WTC11 (cell line): ENCODE measurements around the gene RTL1.

Source experiments
- CTCF ChIP-seq: fragments of 200-600 bp; IDR thresholded peaks from 2 replicates; pipeline ENCODE4 v1.8.0; 2022; ENCODE audit warnings: antibody characterized with exemption
- FOXP1 ChIP-seq: sonication (generic); formaldehyde crosslinking; IDR thresholded peaks from 2 replicates; pipeline ENCODE4 v1.8.0; 2022; ENCODE audit warnings: missing genetic modification reagents, mild to moderate bottlenecking, moderate library complexity, borderline replicate concordance
- SP1 ChIP-seq: sonication (generic); formaldehyde crosslinking; conservative IDR thresholded peaks from 2 replicates; pipeline ENCODE4 v1.8.1; 2022; ENCODE audit warnings: missing genetic modification reagents
- TCF7 ChIP-seq: sonication (generic); formaldehyde crosslinking; IDR thresholded peaks from 2 replicates; pipeline ENCODE4 v1.8.0; 2022; ENCODE audit warnings: mild to moderate bottlenecking, low read depth, missing genetic modification reagents, moderate library complexity
- ZBTB21 ChIP-seq: sonication (generic); formaldehyde crosslinking; IDR thresholded peaks from 2 replicates; pipeline ENCODE4 v1.8.1; 2023; ENCODE audit warnings: mild to moderate bottlenecking, missing genetic modification reagents, borderline replicate concordance
- ZNF263 ChIP-seq: sonication (generic); formaldehyde crosslinking; IDR thresholded peaks from 2 replicates; pipeline ENCODE4 v1.8.1; 2022; ENCODE audit warnings: low read depth, mild to moderate bottlenecking, moderate library complexity, missing genetic modification reagents
- TF ChIP-seq, protein P1 (sequence below): sonication (generic); formaldehyde crosslinking; IDR thresholded peaks from 2 replicates; pipeline ENCODE4 v1.8.1; 2023; ENCODE audit warnings: mild to moderate bottlenecking, missing genetic modification reagents, moderate library complexity
- TF ChIP-seq, protein P2 (sequence below): sonication (generic); formaldehyde crosslinking; conservative IDR thresholded peaks from 2 replicates; pipeline ENCODE4 v1.8.1; 2022; ENCODE audit warnings: mild to moderate bottlenecking, missing genetic modification reagents
- TF ChIP-seq, protein P3 (sequence below): sonication (generic); formaldehyde crosslinking; IDR thresholded peaks from 2 replicates; pipeline ENCODE4 v1.8.1; 2023; ENCODE audit warnings: mild to moderate bottlenecking, moderate library complexity, missing genetic modification reagents

DNA sequence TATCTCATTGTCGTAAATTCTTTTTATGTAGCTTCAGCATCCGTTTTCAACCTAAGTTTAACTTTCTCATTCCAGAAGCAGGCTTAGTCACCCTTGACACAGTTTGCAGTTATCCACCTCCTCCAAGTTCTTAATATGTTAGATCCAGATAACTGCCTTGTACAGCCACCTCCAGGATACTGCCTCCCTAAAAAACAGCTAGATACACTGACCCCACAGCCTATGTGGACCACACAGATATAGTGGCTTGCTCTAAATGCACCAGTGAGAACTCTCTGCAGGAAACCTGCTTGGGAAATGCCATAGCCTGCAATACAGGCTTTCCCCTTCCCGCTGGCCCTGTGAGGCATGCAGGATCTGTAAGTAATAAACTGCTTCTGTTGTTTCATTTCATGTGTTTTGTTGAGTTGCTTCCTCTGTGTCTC lies 11.1 kb upstream of the RTL1 start:
- TF ChIP-seq, protein P1, sequence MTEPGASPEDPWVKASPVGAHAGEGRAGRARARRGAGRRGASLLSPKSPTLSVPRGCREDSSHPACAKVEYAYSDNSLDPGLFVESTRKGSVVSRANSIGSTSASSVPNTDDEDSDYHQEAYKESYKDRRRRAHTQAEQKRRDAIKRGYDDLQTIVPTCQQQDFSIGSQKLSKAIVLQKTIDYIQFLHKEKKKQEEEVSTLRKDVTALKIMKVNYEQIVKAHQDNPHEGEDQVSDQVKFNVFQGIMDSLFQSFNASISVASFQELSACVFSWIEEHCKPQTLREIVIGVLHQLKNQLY (CRISPR knock-in tag) = no peak
- TF ChIP-seq FOXP1 (CRISPR knock-in tag) (no peak), CTCF (no peak), ZNF263 (CRISPR knock-in tag) (no peak), SP1 (CRISPR knock-in tag) (no peak), TCF7 (CRISPR knock-in tag) (no peak), ZBTB21 (CRISPR knock-in tag) (no peak)
- TF ChIP-seq, protein P2, sequence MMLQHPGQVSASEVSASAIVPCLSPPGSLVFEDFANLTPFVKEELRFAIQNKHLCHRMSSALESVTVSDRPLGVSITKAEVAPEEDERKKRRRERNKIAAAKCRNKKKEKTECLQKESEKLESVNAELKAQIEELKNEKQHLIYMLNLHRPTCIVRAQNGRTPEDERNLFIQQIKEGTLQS (CRISPR knock-in tag) = no peak
- TF ChIP-seq, protein P3, sequence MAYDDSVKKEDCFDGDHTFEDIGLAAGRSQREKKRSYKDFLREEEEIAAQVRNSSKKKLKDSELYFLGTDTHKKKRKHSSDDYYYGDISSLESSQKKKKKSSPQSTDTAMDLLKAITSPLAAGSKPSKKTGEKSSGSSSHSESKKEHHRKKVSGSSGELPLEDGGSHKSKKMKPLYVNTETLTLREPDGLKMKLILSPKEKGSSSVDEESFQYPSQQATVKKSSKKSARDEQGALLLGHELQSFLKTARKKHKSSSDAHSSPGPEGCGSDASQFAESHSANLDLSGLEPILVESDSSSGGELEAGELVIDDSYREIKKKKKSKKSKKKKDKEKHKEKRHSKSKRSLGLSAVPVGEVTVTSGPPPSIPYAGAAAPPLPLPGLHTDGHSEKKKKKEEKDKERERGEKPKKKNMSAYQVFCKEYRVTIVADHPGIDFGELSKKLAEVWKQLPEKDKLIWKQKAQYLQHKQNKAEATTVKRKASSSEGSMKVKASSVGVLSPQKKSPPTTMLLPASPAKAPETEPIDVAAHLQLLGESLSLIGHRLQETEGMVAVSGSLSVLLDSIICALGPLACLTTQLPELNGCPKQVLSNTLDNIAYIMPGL = no peak
